ENCODE data around the gene CREG1. TPM values are rescaled to one million over a fixed set of nuclear protein-coding genes. Genes with fewer than 3 reads are reported as not detected.

The CREG1 gene
- total and polyA plus RNA-seq, 8 donors = 71.7 to 157 (median 93.7) TPM

DNA sequence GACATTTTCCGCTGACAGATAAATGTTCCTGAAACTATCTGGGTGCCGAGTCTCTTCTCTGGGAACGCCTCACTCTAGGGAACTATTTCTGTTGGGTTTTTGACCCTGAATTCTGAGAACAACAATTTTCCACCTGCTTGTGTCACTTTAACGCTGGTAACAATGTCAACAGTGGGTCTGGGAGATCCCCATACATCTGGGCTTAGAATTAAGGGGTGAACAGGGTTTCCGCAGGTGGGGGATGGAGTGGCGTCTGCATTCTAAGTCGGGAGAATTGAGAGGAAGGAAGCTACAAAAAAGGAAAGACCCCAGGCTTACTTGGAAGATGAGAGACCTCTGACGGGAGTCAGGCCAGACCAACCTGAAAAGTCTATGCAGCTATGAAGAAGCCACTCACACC lies 44.0 kb downstream of the CREG1 start:
- Histone ChIP-seq H3K9me3 (no peaks in the 10 kb centered on the region), H3K36me3 (no peaks in the 10 kb centered on the region), H3K4me1 (no peaks in the 10 kb centered on the region), H3K4me3 (no peak overlapping the region), H3K27ac (no peak overlapping the region), H3K27me3 (no peaks in the 10 kb centered on the region)
- TF ChIP-seq, protein P1, sequence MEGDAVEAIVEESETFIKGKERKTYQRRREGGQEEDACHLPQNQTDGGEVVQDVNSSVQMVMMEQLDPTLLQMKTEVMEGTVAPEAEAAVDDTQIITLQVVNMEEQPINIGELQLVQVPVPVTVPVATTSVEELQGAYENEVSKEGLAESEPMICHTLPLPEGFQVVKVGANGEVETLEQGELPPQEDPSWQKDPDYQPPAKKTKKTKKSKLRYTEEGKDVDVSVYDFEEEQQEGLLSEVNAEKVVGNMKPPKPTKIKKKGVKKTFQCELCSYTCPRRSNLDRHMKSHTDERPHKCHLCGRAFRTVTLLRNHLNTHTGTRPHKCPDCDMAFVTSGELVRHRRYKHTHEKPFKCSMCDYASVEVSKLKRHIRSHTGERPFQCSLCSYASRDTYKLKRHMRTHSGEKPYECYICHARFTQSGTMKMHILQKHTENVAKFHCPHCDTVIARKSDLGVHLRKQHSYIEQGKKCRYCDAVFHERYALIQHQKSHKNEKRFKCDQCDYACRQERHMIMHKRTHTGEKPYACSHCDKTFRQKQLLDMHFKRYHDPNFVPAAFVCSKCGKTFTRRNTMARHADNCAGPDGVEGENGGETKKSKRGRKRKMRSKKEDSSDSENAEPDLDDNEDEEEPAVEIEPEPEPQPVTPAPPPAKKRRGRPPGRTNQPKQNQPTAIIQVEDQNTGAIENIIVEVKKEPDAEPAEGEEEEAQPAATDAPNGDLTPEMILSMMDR (IDR thresholded peaks at IDR 0.05) = no peak
- DNase-seq = no peak
- intact Hi-C loops (cut with DNase I) = no loop called here
- no peak for ATAC-seq

- no peak for DNase-seq
- ATAC-seq = no peak
- TF ChIP-seq, protein P1 (IDR thresholded peaks at IDR 0.05) = no peak
- H3K4me3 ChIP-seq = no peak overlapping the region
- no peaks in the 10 kb centered on the region for H3K4me1 ChIP-seq
- no peaks in the 10 kb centered on the region for H3K36me3 ChIP-seq
- H3K27me3 ChIP-seq = peaks cover 0 to 8% of the 10 kb centered on the region in 2 donors
- intact Hi-C loops (cut with DNase I) = no loop called here
- H3K9me3 ChIP-seq = no peaks in the 10 kb centered on the region
- no peak overlapping the region for H3K27ac ChIP-seq
Observed at GRCh38 chr1:167507719-167508118, 45.8 kb downstream of the CREG1 start.

DNA sequence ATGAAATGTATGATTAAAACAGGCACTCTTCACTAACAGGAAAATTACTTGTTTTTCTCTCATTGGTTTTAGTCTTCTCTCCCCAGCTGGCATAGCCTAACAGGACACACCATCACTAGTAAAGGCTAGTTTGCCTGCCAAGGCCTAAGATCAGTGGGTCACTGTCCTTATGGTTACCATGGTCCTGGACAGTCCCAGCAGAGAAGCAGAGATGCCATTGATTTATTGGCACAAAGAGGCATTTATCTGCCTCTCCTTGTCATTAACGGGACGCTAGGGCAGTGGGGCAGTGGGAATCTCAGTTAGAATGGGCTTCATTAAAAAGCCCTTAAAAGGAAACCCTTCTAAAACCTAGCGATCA lies 49.1 kb downstream of the CREG1 start:
- Histone ChIP-seq H3K27me3 (peaks cover 0 to 11% of the 10 kb centered on the region in 2 donors), H3K4me1 (no peaks in the 10 kb centered on the region), H3K36me3 (no peaks in the 10 kb centered on the region), H3K27ac (no peak overlapping the region), H3K4me3 (no peak overlapping the region), H3K9me3 (no peaks in the 10 kb centered on the region)
- TF ChIP-seq, protein P1 (IDR thresholded peaks at IDR 0.05) = no peak
- DNase-seq (no peak), ATAC-seq (no peak)
- intact Hi-C loops (cut with DNase I) = no loop called here

DNA sequence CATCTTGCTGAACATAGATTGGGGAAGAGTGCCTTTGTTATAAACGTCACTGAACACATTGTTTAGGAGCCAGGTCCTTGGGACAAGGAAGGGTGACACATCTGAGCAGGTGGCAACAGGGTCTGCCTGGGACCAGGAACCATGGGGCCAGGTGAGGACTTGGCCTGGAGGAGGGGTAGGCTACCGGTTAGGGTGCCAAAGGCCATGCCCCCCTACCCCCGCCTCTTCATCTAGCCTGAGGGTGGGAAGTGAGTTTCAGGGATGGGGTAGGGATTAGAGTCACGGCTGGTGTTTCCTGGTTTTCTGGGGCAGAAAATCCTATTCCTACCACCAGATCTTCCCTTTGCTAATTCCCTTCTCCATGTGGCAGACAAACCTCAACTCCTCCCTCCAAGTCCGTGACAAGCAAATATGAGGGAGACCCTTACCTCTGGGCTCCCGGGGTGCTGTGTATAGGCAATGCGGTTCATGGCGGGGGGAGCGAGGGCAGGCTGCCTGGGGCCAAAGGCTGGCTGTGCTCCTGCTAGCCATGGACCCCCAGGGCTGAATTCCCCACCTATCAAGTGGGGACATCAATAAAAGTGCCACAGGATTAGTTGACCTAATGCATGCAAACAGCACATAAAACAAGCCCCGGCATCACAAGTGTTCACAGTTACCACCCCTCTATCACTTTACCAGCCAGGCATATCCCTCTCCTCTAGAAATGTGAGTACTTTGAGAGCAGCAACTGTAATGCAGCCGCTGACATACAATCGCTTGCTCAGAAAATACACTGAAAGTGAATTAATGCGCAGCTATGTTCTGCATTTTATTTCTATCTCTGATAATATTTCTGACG lies 49.7 kb downstream of the CREG1 start:
- no peak for ATAC-seq
- H3K9me3 ChIP-seq = no peaks in the 10 kb centered on the region
- H3K27ac ChIP-seq = no peak overlapping the region
- intact Hi-C loops (cut with DNase I) = no loop called here
- H3K36me3 ChIP-seq = no peaks in the 10 kb centered on the region
- DNase-seq = no peak
- TF ChIP-seq, protein P1 (IDR thresholded peaks at IDR 0.05) = no peak
- no peak overlapping the region for H3K4me3 ChIP-seq
- no peaks in the 10 kb centered on the region for H3K4me1 ChIP-seq
- H3K27me3 ChIP-seq = peaks cover 0 to 11% of the 10 kb centered on the region in 2 donors

DNA sequence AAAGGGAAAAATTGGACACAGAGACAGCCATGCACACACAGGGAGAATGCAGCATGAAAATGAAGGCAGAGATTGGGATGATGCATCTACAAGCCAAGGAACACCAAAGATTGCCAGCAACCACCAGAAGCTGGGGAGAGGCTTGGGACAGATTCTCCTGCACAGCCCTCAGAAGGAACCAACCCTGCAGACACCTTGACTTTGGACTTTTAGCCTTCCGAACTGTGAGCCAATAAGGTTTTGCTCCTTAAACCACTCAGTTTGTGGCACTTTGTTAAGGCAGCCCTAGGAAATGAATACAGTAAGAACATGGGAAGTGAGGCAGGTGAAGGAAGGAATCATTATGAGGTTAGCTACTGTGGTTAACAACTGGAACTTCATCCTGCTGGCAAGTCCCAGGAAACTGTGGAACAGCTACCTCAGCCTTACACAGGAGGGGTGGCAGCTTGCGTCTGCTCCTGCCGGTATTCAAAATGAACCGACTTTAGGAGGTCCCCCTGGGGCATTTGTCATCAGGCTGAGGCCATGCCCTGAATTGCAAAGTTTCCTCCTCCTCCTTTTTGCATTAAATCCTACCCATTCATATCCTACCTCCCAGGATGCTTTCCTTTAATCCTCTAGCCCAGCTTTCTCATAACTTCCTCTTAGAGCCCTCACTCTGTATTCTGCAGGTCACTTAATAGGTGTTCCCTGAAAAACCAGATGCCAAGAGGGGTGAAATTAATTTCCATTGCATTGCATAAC lies 50.7 kb downstream of the CREG1 start:
- intact Hi-C loops (cut with DNase I) = no loop called here
- Histone ChIP-seq H3K27me3 (peaks cover 0 to 11% of the 10 kb centered on the region in 2 donors), H3K4me3 (no peak overlapping the region), H3K4me1 (no peaks in the 10 kb centered on the region), H3K36me3 (no peaks in the 10 kb centered on the region), H3K27ac (no peak overlapping the region), H3K9me3 (no peaks in the 10 kb centered on the region)
- ATAC-seq = no peak
- TF ChIP-seq, protein P1 (IDR thresholded peaks at IDR 0.05) = no peak
- DNase-seq = no peak

Measured in left lung (tissue), 10 donors.